DOHH2 (cell line): ENCODE results near the gene GPC6.

Experiments
- H3F3A ChIP-seq: fragments of 200-600 bp; sonication (generic), shearing (Covaris generic); 2 replicates; pipeline ENCODE4 v1.6.0; 2016; ENCODE audit warnings: antibody characterized with exemption, mild to moderate bottlenecking; ENCODE audit not compliant: control insufficient read depth, insufficient read depth
- H3K27ac ChIP-seq: fragments of 200-600 bp; sonication (generic); 2 replicates; pipeline ENCODE4 v1.5.1; 2014; ENCODE audit warnings: low read depth, mild to moderate bottlenecking, low read length, moderate library complexity
- H3K27me3 ChIP-seq: fragments of 200-600 bp; sonication (generic); 2 replicates; pipeline ENCODE4 v1.6.1; 2014; ENCODE audit warnings: mild to moderate bottlenecking, low read length, mixed read lengths; ENCODE audit not compliant: control insufficient read depth
- H3K36me3 ChIP-seq: fragments of 200-600 bp; sonication (generic); 2 replicates; pipeline ENCODE4 v1.6.1; 2014; ENCODE audit warnings: mild to moderate bottlenecking, low read length, moderate library complexity, mixed read lengths; ENCODE audit not compliant: control insufficient read depth
- H3K4me1 ChIP-seq: fragments of 200-600 bp; sonication (generic); 2 replicates; pipeline ENCODE4 v1.6.1; 2014; ENCODE audit warnings: mild to moderate bottlenecking, low read length, mixed read lengths; ENCODE audit not compliant: control insufficient read depth
- H3K4me2 ChIP-seq: fragments of 200-600 bp; sonication (generic); 2 replicates; pipeline ENCODE4 v1.6.0; 2014; ENCODE audit warnings: mild to moderate bottlenecking, low read length, moderate library complexity
- H3K4me3 ChIP-seq: fragments of 200-600 bp; sonication (generic); 2 replicates; pipeline ENCODE4 v1.5.1; 2014; ENCODE audit warnings: mild to moderate bottlenecking, low read length, mixed read lengths
- H3K79me2 ChIP-seq: fragments of 200-600 bp; sonication (generic); 2 replicates; pipeline ENCODE4 v1.6.1; 2014; ENCODE audit warnings: mild to moderate bottlenecking, low read length, mixed read lengths; ENCODE audit not compliant: control insufficient read depth
- H3K9me2 ChIP-seq: fragments of 200-600 bp; sonication (generic); replicated peaks from 2 replicates; pipeline ENCODE4 v1.6.1; 2014; ENCODE audit warnings: mild to moderate bottlenecking, low read length, mixed read lengths; ENCODE audit not compliant: control insufficient read depth
- H3K9me3 ChIP-seq: fragments of 200-600 bp; sonication (generic); 2 replicates; pipeline ENCODE4 v1.6.1; 2014; ENCODE audit warnings: antibody characterized with exemption, low read length, mixed read lengths; ENCODE audit not compliant: control insufficient read depth, insufficient read depth
- H4K20me1 ChIP-seq: fragments of 200-600 bp; sonication (generic); 2 replicates; pipeline ENCODE4 v1.6.0; 2014; ENCODE audit warnings: low read depth, mild to moderate bottlenecking, antibody characterized with exemption, low read length, moderate library complexity; ENCODE audit not compliant: control insufficient read depth, insufficient read depth
- EZH2phosphoT487 ChIP-seq: fragments of 200-600 bp; sonication (generic); IDR thresholded peaks from 2 replicates; pipeline ENCODE4 v1.6.1; 2017; ENCODE audit warnings: borderline replicate concordance, mild to moderate bottlenecking, antibody characterized with exemption, low read length, moderate library complexity, mixed read lengths
- TF ChIP-seq, protein P1 (sequence below): fragments of 200-600 bp; sonication (generic); IDR thresholded peaks from one replicate; pipeline ENCODE4 v1.5.1; 2014; ENCODE audit warnings: antibody characterized with exemption, mild to moderate bottlenecking, low read depth, low read length; ENCODE audit not compliant: poor library complexity, severe bottlenecking

GPC6 gene

DNA sequence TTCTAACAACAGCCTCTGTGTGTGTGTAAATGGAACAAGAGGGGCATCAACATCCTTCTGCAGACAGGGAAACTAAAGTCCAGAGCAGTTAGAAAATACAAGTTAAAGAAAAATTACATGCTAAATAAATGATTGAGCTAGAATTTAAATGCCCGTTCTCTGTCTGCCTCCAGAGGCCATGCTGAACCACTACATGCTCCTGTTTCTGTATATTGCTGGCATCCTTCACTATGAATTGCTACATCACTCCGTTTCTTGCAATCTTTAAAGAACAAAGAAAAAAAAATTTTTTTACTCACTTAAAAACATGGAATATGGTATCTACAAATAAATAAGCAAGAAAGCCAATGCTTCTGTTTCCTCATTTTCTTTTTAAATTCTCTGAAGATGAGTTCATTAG lies 1205.0 kb downstream of the GPC6 start:
- peaks cover 5% of the 10 kb centered on the region for H3K27me3 ChIP-seq
- no peaks in the 10 kb centered on the region for H3K36me3 ChIP-seq
- no peaks in the 10 kb centered on the region for H4K20me1 ChIP-seq
- no peaks in the 10 kb centered on the region for H3F3A ChIP-seq
- no peaks in the 10 kb centered on the region for H3K79me2 ChIP-seq
- H3K4me3 ChIP-seq = no peak overlapping the region
- no peak for TF ChIP-seq EZH2phosphoT487
- TF ChIP-seq, protein P1, sequence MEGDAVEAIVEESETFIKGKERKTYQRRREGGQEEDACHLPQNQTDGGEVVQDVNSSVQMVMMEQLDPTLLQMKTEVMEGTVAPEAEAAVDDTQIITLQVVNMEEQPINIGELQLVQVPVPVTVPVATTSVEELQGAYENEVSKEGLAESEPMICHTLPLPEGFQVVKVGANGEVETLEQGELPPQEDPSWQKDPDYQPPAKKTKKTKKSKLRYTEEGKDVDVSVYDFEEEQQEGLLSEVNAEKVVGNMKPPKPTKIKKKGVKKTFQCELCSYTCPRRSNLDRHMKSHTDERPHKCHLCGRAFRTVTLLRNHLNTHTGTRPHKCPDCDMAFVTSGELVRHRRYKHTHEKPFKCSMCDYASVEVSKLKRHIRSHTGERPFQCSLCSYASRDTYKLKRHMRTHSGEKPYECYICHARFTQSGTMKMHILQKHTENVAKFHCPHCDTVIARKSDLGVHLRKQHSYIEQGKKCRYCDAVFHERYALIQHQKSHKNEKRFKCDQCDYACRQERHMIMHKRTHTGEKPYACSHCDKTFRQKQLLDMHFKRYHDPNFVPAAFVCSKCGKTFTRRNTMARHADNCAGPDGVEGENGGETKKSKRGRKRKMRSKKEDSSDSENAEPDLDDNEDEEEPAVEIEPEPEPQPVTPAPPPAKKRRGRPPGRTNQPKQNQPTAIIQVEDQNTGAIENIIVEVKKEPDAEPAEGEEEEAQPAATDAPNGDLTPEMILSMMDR = no peak
- H3K9me2 ChIP-seq = no peaks in the 10 kb centered on the region
- H3K4me2 ChIP-seq = no peak overlapping the region
- no peak overlapping the region for H3K27ac ChIP-seq
- no peaks in the 10 kb centered on the region for H3K9me3 ChIP-seq
- no peaks in the 10 kb centered on the region for H3K4me1 ChIP-seq

DNA sequence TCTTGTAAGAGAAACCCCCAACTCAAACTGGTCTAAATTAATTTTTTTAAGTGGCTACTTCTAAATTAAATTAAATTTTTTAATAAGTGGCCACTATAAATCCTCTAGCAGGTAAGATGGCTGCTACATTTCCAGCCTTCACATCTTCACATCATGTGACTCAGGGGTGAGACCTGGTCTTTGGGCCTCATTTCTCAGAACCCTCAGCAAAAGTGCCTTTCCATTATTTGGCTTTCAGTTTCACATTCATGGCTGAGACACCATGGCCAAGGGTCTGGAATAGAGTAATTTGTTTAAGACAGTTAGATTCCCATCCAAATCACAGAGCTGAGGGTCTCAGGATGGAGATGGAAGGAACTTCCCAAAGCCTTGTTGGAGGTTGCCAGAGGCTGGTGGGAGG lies 1205.4 kb downstream of the GPC6 start:
- peaks cover 5% of the 10 kb centered on the region for H3K27me3 ChIP-seq
- H3K4me3 ChIP-seq = no peak overlapping the region
- H3K4me2 ChIP-seq = no peak overlapping the region
- no peaks in the 10 kb centered on the region for H3F3A ChIP-seq
- no peaks in the 10 kb centered on the region for H3K4me1 ChIP-seq
- no peaks in the 10 kb centered on the region for H3K36me3 ChIP-seq
- no peaks in the 10 kb centered on the region for H3K79me2 ChIP-seq
- no peak overlapping the region for H3K27ac ChIP-seq
- no peaks in the 10 kb centered on the region for H3K9me3 ChIP-seq
- H4K20me1 ChIP-seq = no peaks in the 10 kb centered on the region
- TF ChIP-seq, protein P1 = no peak
- TF ChIP-seq EZH2phosphoT487 = no peak
- H3K9me2 ChIP-seq = no peaks in the 10 kb centered on the region

DNA sequence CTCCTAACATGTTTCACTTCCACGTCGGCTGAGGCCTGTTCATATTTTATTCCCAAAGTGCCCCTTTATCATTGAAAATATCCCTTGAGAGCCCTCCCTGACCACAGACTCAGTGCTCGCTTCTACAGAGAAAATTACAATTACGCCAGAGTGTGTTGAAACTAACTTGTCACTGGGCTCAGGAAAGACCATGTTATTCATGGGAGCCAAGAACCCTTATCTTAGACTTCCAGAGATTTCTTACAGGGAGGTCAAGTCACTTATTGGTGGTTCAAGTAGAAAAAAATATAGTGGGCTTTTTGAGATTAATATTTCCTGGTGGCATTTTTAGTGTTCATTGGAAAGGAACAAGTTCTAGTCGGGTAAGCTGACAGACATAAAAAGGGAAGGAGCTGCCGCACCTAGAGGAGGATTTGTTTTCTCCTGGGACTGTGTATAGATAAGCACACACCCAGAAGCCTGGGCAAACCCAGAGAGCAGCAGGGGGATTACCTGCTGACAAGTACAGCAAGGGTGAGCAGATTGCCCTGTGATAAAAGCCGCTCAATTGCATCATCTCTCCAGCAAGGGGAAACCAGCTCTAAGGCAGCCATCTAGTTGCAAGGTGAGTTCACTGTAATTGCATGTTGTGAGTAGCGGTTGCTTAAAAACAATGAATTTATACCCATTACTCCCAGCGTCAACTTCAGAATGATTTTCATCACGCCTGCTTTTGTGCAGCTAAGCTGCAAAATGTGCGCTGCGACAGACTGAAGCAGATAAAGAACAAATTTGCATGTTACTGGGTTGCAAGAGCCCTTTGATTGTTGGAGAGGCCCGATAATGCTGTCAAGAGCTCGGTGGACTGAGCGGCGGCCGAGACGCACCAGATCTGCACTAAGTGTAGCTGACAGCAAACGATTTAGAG lies 1206.7 kb downstream of the GPC6 start:
- no peak overlapping the region for H3K4me2 ChIP-seq
- H3K79me2 ChIP-seq = no peaks in the 10 kb centered on the region
- H3K27me3 ChIP-seq = peaks cover 5% of the 10 kb centered on the region
- no peaks in the 10 kb centered on the region for H3F3A ChIP-seq
- no peaks in the 10 kb centered on the region for H3K36me3 ChIP-seq
- no peaks in the 10 kb centered on the region for H3K9me3 ChIP-seq
- no peak overlapping the region for H3K4me3 ChIP-seq
- no peak for TF ChIP-seq EZH2phosphoT487
- TF ChIP-seq, protein P1 = no peak
- no peaks in the 10 kb centered on the region for H4K20me1 ChIP-seq
- no peaks in the 10 kb centered on the region for H3K4me1 ChIP-seq
- no peaks in the 10 kb centered on the region for H3K9me2 ChIP-seq
- no peak overlapping the region for H3K27ac ChIP-seq
